Kidney glomerular epithelial cell (primary cell): ENCODE measurements around the gene INAVA.
"Not testable (repeated sequence)": the region's sequence is repeated elsewhere in the genome, so short reads cannot be mapped to it uniquely, and the experiment has no call there.

Experiments
- DNase-seq: peaks from one replicate; lab custom pipeline; 2025; lab: John Stamatoyannopoulos, UW

Gene INAVA

DNA sequence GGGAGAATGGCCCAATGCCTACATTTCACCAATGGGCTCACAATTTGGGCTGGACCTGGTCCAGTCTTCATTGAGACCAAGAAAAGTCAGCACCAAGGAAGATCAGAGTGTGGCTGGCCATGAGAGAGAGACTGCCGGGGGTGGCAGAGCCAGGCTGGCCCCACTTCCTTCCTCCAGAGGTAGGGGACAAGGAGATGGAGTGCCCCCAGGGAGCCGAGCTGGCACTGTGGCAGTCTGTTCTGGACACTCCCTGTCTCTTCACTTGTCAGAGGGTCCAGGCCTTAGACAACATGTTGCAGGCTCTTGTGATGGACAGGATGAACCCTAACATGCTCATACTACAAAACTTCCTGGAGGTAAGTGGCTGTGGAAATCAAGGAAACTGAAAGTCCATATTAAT, 27.7 kb downstream of the INAVA start:
- DNase-seq = no peak

GRCh38 chr1:200923601-200924000, 28.9 kb downstream of the INAVA start:
- DNase-seq = no peak

GRCh38 chr1:200925831-200926230, 31.1 kb downstream of the INAVA start:
- DNase-seq = no peak

- no peak for DNase-seq
Measured at GRCh38 chr1:200929530-200930278, 35.0 kb downstream of the INAVA start.

DNA sequence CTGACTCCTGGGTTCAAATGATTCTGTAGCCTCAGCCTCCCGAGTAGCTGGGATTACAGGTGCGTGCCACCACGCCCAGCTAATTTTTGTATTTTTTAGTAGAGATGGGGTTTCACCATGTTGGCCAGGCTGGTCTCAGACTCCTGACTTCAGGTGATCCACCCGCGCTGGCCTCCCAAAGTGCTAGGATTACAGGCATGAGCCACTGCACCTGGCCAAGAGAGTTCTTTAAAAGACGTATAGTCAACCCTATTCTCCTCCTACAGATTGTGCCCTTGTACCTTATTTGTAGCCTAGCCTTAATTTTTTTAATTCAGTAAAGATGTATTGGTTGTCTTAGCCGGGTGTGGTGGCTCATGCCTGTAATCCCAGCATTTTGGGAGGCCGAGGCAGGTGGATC, 35.6 kb downstream of the INAVA start:
- not testable (repeated sequence) for DNase-seq

DNA sequence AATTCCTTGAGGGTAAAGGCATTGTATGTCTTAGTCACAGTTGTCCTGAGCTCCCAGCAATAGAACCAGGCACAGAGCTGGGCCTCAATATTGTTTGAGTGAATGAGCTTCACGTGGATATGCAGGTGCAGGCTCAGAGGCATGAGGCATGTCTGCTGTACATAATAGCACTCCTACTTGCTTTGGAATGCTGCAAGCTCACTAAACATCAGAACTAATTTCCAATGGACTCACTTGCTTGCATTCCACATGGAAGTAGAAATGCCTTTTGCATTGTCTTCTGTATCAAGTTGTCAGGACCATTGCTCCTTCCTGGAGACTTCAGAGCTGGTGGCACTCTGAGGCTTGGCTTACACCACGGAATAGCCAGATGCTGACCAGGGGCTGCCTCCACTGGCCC, 37.1 kb downstream of the INAVA start:
- no peak for DNase-seq

GRCh38 chr1:200934676-200935245, 40.1 kb downstream of the INAVA start:
- DNase-seq = no peak

DNA sequence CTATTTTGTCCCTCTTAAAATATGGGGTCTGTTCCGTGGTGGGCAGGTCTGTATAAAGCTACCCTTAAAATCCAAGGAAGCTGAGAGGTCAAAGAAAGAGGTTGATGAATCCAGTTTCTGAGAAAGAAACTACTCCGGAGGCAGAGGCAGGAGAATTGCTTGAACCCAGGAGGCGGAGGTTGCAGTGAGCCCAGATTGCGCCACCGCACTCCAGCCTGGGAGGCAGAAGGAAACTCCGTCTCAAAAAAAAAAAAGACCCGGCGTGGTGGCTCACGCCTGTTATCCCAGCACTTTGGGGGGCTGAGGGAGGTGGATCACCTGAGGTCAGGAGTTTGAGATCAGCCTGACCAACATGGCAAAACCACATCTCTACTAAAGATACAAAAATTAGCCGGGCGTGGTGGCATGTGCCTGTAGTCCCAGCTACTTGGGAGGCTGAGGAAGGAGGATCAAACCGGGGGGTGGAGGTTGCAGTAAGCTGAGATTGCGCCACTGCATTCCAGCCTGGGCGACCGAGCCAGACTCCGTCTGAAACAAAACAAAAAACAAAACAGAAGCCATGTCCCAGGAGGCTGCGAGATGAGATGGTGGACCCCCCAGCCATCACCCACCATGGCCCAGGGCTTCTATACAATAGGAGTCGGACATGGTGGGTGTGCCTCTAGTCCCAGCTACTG, 40.7 kb downstream of the INAVA start:
- not testable (repeated sequence) for DNase-seq

GRCh38 chr1:200938955-200939354, 44.3 kb downstream of the INAVA start:
- no peak for DNase-seq

- no peak for DNase-seq
Measured at GRCh38 chr1:200945111-200945510, 50.4 kb downstream of the INAVA start.

GRCh38 chr1:200947059-200947566, 52.4 kb downstream of the INAVA start:
- DNase-seq = no peak

DNA sequence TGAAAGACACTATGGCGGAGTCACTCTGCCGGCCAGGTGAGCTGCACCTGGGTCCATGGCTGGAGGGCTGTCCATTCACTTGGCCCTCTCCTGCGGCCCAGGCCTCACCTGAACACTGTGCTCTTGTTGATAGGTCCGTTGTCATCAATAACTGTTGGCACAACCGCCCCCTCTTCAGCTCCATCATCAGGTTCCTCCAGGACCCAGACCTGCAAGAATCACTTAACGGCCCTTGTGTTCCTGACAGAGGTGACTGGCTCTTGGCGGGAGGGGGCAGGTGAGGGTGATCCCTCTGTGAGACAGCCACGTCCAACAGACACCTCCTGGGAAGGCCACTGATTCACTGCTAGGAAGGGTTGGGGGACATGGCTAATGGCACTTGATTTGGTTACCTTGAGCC, 54.9 kb downstream of the INAVA start:
- no peak for DNase-seq

- no peak for DNase-seq
Measured at GRCh38 chr1:200951016-200951415, 56.3 kb downstream of the INAVA start.

DNA sequence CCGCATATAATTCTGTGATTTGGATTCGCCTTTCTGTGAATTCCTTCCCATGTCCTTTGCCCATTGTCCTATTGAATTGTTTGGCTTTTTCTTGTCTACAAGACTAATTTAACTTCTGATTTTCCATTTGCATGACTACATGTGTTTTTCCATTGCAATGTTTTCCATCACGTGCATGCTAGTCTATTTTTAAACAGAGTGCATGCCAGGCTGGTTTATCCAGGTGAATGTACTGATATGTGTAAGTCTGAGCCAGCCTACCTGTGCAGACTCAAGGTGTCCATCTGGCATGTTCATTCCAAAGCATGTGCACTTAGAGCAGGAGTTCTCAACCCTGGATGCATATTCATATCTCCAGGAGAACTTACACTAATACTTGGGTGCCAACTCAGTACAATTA, 59.7 kb downstream of the INAVA start:
- DNase-seq = no peak

- no peak for DNase-seq
Measured at GRCh38 chr1:200958597-200958996, 63.9 kb downstream of the INAVA start.

- no peak for DNase-seq
Measured at GRCh38 chr1:200959411-200959921, 64.8 kb downstream of the INAVA start.

- DNase-seq = no peak
Measured at GRCh38 chr1:200960236-200960947, 65.7 kb downstream of the INAVA start.

- DNase-seq = no peak
Measured at GRCh38 chr1:200960948-200961340, 66.2 kb downstream of the INAVA start.

GRCh38 chr1:200962151-200962550, 67.5 kb downstream of the INAVA start:
- not testable (repeated sequence) for DNase-seq

GRCh38 chr1:200962631-200963030, 67.9 kb downstream of the INAVA start:
- DNase-seq = no peak

- no peak for DNase-seq
Measured at GRCh38 chr1:200963076-200963475, 68.4 kb downstream of the INAVA start.

- DNase-seq = not testable (repeated sequence)
Measured at GRCh38 chr1:200963888-200964287, 69.2 kb downstream of the INAVA start.
